Measurements from ENCODE around the gene HSPG2. TPM values are rescaled to one million over a fixed set of nuclear protein-coding genes. Genes with fewer than 3 reads are reported as not detected.

Gene HSPG2
- total and polyA plus RNA-seq, 9 of the 15 experiments (the other 6 are each of a cell fraction or from before 2014, with no cell fraction given), result 0.14 to 160 (median 15.7) TPM

DNA sequence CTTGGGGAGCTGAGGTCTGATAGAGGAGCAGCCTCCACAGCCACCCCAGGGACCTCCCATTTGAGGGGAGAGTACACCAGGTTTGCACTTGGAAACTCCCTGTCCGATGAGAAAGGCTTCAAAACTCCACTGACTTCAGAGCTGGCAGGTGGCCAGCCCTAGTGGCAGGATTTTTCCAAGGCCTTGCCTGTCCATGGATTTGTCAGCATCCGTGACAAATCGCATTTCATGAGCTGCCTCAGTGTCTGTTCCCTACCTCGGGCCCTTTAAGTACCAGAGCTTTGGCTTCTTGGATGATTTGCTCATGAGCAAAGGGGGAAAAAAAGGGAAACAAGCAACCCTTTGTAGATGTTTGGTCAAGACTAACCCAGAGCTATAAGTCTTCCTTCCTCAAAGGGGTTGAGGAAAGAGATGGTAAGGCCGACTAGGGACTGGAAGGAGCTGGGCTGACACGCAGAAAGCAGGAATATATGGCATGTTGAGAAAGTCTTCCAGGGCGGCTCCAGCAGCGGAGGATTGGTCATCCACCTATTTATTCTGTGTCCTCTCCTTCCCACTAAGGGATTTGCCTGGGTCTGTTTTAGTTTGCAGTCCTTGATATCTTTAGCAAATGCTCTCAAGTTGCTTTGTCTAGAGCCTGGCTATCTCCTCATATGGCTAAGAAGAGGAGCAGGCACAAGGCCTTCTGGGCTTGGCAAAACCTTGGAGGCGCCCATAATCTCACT lies 2.7 kb upstream of the HSPG2 start (continued):
- TF ChIP-seq NEUROD1 (IDR thresholded peaks at IDR 0.05; ENCODE audit: borderline replicate concordance, low read depth, low read length, partially characterized antibody) (no peak), ZBTB12 (CRISPR knock-in tag; IDR thresholded peaks at IDR 0.05) (no peak), SPI1 (IDR thresholded peaks at IDR 0.05; ENCODE audit: borderline replicate concordance, low read depth, low read length) (no peak), BDP1 (IDR thresholded peaks at IDR 0.05; ENCODE audit: insufficient read depth, insufficient read length) (no peak), NFIC (IDR thresholded peaks at IDR 0.05) (peak; percentile 98), ZNF146 (CRISPR knock-in tag; IDR thresholded peaks at IDR 0.05; ENCODE audit: unreplicated experiment) (no peak), FOXA1 (IDR thresholded peaks at IDR 0.05; ENCODE audit: borderline replicate concordance) (no peak), COPS2 (conservative IDR thresholded peaks at IDR 0.05) (no peak), ZNF263 (CRISPR knock-in tag; IDR thresholded peaks at IDR 0.05; ENCODE audit: borderline replicate concordance) (no peak), ZNF592 (IDR thresholded peaks at IDR 0.05) (0 out of 2 replicates have a peak, but pooled peaks have one; percentile 39), FOXA3 (CRISPR knock-in tag; conservative IDR thresholded peaks at IDR 0.05 in 1 of 2, IDR thresholded peaks at IDR 0.05 in 1 of 2) (no peak)
- TF ChIP-seq, protein P1, sequence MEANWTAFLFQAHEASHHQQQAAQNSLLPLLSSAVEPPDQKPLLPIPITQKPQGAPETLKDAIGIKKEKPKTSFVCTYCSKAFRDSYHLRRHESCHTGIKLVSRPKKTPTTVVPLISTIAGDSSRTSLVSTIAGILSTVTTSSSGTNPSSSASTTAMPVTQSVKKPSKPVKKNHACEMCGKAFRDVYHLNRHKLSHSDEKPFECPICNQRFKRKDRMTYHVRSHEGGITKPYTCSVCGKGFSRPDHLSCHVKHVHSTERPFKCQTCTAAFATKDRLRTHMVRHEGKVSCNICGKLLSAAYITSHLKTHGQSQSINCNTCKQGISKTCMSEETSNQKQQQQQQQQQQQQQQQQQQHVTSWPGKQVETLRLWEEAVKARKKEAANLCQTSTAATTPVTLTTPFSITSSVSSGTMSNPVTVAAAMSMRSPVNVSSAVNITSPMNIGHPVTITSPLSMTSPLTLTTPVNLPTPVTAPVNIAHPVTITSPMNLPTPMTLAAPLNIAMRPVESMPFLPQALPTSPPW (CRISPR knock-in tag; IDR thresholded peaks at IDR 0.05), result 0 out of 2 replicates have a peak, but pooled peaks have one; percentile 22
